ENCODE results near the gene NBL1. TPM values are rescaled to one million over a fixed set of nuclear protein-coding genes. Genes with fewer than 3 reads are reported as not detected.

NBL1 gene
- total RNA-seq, 4 donors from 2014 or later, result 54.1 to 222 (median 71.1) TPM

DNA sequence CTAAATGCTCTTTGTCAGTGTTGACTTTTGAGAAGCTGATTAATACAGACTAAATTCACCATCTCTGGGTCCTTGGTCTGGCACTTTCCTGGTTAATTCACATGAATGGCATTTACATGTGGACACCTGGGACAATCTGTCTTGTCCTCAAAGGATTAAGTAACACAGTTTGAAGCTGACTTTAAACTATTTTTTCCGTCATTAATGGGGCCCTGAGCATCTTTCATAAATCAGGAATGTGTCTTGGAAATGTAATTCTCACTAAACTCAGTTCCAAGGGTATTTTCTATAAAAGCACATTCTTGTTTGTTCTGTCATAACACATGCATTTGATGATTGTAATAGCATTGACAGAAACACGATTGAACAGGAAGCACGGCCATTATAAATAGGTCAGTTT is 26.7 kb upstream of the NBL1 start:
- intact Hi-C loops (cut with DNase I; ENCODE audit: low total_unique reads), result no loop called here
- no peak for TF ChIP-seq POLR2A (IDR thresholded peaks at IDR 0.05)
- TF ChIP-seq, protein P1, sequence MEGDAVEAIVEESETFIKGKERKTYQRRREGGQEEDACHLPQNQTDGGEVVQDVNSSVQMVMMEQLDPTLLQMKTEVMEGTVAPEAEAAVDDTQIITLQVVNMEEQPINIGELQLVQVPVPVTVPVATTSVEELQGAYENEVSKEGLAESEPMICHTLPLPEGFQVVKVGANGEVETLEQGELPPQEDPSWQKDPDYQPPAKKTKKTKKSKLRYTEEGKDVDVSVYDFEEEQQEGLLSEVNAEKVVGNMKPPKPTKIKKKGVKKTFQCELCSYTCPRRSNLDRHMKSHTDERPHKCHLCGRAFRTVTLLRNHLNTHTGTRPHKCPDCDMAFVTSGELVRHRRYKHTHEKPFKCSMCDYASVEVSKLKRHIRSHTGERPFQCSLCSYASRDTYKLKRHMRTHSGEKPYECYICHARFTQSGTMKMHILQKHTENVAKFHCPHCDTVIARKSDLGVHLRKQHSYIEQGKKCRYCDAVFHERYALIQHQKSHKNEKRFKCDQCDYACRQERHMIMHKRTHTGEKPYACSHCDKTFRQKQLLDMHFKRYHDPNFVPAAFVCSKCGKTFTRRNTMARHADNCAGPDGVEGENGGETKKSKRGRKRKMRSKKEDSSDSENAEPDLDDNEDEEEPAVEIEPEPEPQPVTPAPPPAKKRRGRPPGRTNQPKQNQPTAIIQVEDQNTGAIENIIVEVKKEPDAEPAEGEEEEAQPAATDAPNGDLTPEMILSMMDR (IDR thresholded peaks at IDR 0.05), result no peak
- no peak overlapping the region for H3K4me3 ChIP-seq
- H3K27me3 ChIP-seq, result no peaks in the 10 kb centered on the region
- no peaks in the 10 kb centered on the region for H3K36me3 ChIP-seq
- H3K4me1 ChIP-seq, result peaks cover 0 to 3% of the 10 kb centered on the region in 2 donors
- no peak overlapping the region for H3K27ac ChIP-seq
- H3K9me3 ChIP-seq, result no peaks in the 10 kb centered on the region
- no peak for DNase-seq

DNA sequence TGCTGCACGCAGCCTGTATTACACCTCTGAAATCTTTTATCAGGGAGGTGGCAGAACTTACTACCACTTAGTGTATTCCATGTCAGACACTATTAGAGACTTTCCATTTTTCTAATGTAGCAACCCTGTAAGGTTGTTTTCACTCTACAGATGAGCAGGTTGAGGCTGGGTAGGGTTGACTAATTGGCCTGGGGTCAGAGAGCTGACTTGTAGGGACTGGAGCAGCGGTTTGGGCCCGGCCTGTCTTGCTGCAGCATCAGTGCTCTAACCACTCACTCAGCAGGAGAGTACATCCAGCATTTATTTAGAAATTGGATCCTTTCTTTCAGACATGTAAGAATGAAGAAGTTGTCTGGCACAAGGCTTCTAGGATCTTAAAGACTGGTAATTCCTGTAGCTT is 25.7 kb upstream of the NBL1 start:
- H3K4me3 ChIP-seq, result no peak overlapping the region
- no peaks in the 10 kb centered on the region for H3K9me3 ChIP-seq
- no peak for DNase-seq
- no peak overlapping the region for H3K27ac ChIP-seq
- no peaks in the 10 kb centered on the region for H3K27me3 ChIP-seq
- intact Hi-C loops (cut with DNase I; ENCODE audit: low total_unique reads), result no loop called here
- H3K36me3 ChIP-seq, result no peaks in the 10 kb centered on the region
- no peak for TF ChIP-seq POLR2A (IDR thresholded peaks at IDR 0.05)
- TF ChIP-seq, protein P1 (IDR thresholded peaks at IDR 0.05), result no peak
- peaks cover 0 to 3% of the 10 kb centered on the region in 2 donors for H3K4me1 ChIP-seq

DNA sequence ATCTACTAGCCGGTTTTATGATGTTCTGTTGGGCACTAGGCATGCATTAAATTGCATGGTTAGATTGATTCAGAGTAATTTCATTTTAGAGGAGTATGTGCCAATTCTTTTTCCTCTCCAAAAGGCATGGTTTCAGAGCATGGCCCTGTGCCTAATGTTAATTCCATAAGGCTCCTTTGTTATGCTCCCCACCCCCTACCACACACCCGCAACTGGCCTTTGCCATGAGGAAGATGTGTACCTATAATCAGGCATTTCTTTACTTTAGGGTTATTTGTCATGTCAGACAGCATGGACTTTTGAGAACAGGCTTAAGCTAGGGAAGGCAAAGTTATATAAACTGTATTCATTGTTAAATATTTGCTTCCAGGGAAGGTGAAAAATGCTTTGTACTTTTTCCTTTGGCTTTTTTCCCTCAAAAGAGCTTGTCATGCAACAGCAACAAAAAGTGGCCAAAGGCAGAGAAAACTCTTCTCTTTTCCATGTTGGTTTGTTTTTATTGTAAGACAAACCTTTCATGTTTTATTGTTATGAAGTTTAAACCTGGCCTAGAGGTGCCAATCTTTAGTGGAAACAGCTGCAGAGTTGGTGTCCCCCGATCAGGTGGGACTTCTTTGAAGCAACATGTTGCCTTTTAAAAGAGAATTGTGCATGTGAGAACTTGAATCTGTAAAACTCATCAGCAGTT is 24.3 kb upstream of the NBL1 start:
- Histone ChIP-seq H3K4me1 (peaks cover 0 to 3% of the 10 kb centered on the region in 2 donors), H3K4me3 (no peak overlapping the region), H3K27me3 (no peaks in the 10 kb centered on the region), H3K9me3 (no peaks in the 10 kb centered on the region), H3K36me3 (no peaks in the 10 kb centered on the region), H3K27ac (no peak overlapping the region)
- no peak for TF ChIP-seq POLR2A (IDR thresholded peaks at IDR 0.05)
- intact Hi-C loops (cut with DNase I; ENCODE audit: low total_unique reads), result no loop called here
- DNase-seq, result no peak

DNA sequence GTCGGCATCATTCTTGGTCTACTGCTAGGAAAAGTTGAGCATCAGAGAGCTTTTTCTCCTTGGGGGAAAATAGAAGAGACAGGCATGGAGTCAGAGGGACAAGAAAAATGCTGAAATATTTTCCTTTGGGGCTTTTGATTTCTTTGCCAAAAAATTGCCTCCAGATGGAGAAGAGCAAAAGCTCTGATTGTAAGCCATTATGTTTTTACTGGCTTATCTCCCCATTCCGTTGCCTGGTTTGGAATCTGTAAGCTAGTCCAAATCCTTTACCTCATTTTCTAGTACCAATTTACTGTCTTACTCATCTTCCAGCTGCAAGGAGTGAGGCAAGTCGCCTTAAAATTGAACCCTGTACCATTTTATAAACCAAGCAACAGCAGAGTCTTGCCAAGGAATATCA is 23.3 kb upstream of the NBL1 start:
- intact Hi-C loops (cut with DNase I; ENCODE audit: low total_unique reads), result no loop called here
- H3K27me3 ChIP-seq, result no peaks in the 10 kb centered on the region
- no peaks in the 10 kb centered on the region for H3K9me3 ChIP-seq
- peaks cover 0 to 3% of the 10 kb centered on the region in 2 donors for H3K4me1 ChIP-seq
- no peak overlapping the region for H3K4me3 ChIP-seq
- no peak overlapping the region for H3K27ac ChIP-seq
- no peak for DNase-seq
- no peak for TF ChIP-seq POLR2A (IDR thresholded peaks at IDR 0.05)
- TF ChIP-seq, protein P1 (IDR thresholded peaks at IDR 0.05), result no peak
- H3K36me3 ChIP-seq, result no peaks in the 10 kb centered on the region

DNA sequence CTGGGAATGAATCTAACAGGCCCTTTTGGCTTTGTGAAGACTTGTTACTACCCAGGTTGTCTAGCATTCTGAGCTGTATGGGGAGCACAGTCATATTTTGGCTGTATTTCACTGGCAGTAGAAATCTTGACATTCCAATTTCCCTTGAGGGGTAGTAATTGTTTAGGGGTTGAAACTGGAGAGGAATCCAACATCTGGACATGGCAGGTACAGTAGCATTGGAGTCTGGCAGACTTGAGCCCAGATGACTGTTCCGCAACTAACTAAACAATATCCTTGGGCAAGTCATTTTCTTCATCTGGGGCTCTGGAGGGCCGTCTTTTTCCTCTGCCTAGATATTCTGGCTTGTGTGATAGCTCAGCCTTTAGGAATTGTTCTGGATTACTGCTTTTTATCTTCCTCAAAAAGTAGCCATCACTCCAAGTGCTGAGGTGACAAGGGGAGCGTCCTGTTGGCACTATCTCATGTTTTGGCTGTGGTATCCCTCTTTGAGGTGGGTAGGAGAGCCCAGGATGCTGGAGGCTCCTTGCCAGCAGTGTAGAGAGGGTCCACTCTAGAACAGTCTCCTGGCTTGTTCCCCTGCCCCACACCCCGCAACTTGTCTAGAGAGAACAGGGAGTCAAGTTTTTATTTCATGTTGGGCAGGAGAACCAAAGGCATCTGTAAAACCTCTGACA is 22.7 kb upstream of the NBL1 start:
- Histone ChIP-seq H3K4me3 (no peak overlapping the region), H3K9me3 (no peaks in the 10 kb centered on the region), H3K4me1 (peaks cover 0 to 3% of the 10 kb centered on the region in 2 donors), H3K36me3 (no peaks in the 10 kb centered on the region), H3K27me3 (no peaks in the 10 kb centered on the region), H3K27ac (no peak overlapping the region)
- TF ChIP-seq, protein P1 (IDR thresholded peaks at IDR 0.05), result no peak
- TF ChIP-seq POLR2A (IDR thresholded peaks at IDR 0.05), result no peak
- DNase-seq, result no peak
- intact Hi-C loops (cut with DNase I; ENCODE audit: low total_unique reads), result no loop called here
